ENCODE results near the gene SLC13A3.

Gene SLC13A3

GRCh38 chr20:46580613-46581205 is 70.5 kb downstream of the SLC13A3 start:
- Histone ChIP-seq H3K4me3 (ENCODE audit: insufficient read depth, low read depth, low read length) (no peak overlapping the region), H3K9me3 (ENCODE audit: control insufficient read depth, low read length) (peaks cover 3% of the 10 kb centered on the region), H3K27ac (ENCODE audit: insufficient read depth, low read depth, low read length, poor library complexity, severe bottlenecking) (no peak overlapping the region), H3K4me1 (ENCODE audit: control insufficient read depth, insufficient read depth, low read length) (peaks cover 18% of the 10 kb centered on the region), H3K27me3 (ENCODE audit: control insufficient read depth, insufficient read depth, low read length, poor library complexity, severe bottlenecking) (no peaks in the 10 kb centered on the region), H3K36me3 (ENCODE audit: control insufficient read depth, insufficient read depth, low read length) (no peaks in the 10 kb centered on the region)
- WGBS, 2 experiments, result 95% methylated on average over 2 of the region's 2 CpGs

- Histone ChIP-seq H3K27ac (ENCODE audit: insufficient read depth, low read depth, low read length, poor library complexity, severe bottlenecking) (no peak overlapping the region), H3K4me3 (ENCODE audit: insufficient read depth, low read depth, low read length) (no peak overlapping the region), H3K9me3 (ENCODE audit: control insufficient read depth, low read length) (peaks cover 3% of the 10 kb centered on the region), H3K4me1 (ENCODE audit: control insufficient read depth, insufficient read depth, low read length) (peaks cover 8% of the 10 kb centered on the region), H3K36me3 (ENCODE audit: control insufficient read depth, insufficient read depth, low read length) (no peaks in the 10 kb centered on the region), H3K27me3 (ENCODE audit: control insufficient read depth, insufficient read depth, low read length, poor library complexity, severe bottlenecking) (no peaks in the 10 kb centered on the region)
- 91 to 95% methylated on average over 3 to 7 of the region's 7 CpGs for WGBS, 2 experiments
These were observed 72.5 kb downstream of the SLC13A3 start for GRCh38 chr20:46578745-46579144.

- Histone ChIP-seq H3K36me3 (ENCODE audit: control insufficient read depth, insufficient read depth, low read length) (no peaks in the 10 kb centered on the region), H3K4me3 (ENCODE audit: insufficient read depth, low read depth, low read length) (no peak overlapping the region), H3K4me1 (ENCODE audit: control insufficient read depth, insufficient read depth, low read length) (peaks cover 8% of the 10 kb centered on the region), H3K9me3 (ENCODE audit: control insufficient read depth, low read length) (peaks cover 3% of the 10 kb centered on the region), H3K27ac (ENCODE audit: insufficient read depth, low read depth, low read length, poor library complexity, severe bottlenecking) (no peak overlapping the region), H3K27me3 (ENCODE audit: control insufficient read depth, insufficient read depth, low read length, poor library complexity, severe bottlenecking) (no peaks in the 10 kb centered on the region)
- 77 to 88% methylated on average over 6 of the region's 6 CpGs for WGBS, 2 experiments
These were observed 74.4 kb downstream of the SLC13A3 start for GRCh38 chr20:46576774-46577395.

- Histone ChIP-seq H3K4me1 (ENCODE audit: control insufficient read depth, insufficient read depth, low read length) (peaks cover 8% of the 10 kb centered on the region), H3K4me3 (ENCODE audit: insufficient read depth, low read depth, low read length) (no peak overlapping the region), H3K9me3 (ENCODE audit: control insufficient read depth, low read length) (peaks cover 2% of the 10 kb centered on the region), H3K27me3 (ENCODE audit: control insufficient read depth, insufficient read depth, low read length, poor library complexity, severe bottlenecking) (no peaks in the 10 kb centered on the region), H3K36me3 (ENCODE audit: control insufficient read depth, insufficient read depth, low read length) (no peaks in the 10 kb centered on the region), H3K27ac (ENCODE audit: insufficient read depth, low read depth, low read length, poor library complexity, severe bottlenecking) (no peak overlapping the region)
- 68 to 75% methylated on average over 9 of the region's 9 CpGs for WGBS, 2 experiments
These were observed 75.3 kb downstream of the SLC13A3 start for GRCh38 chr20:46575937-46576461.

- WGBS, 2 experiments, result 88 to 89% methylated on average over 5 of the region's 5 CpGs
- Histone ChIP-seq H3K27me3 (ENCODE audit: control insufficient read depth, insufficient read depth, low read length, poor library complexity, severe bottlenecking) (no peaks in the 10 kb centered on the region), H3K36me3 (ENCODE audit: control insufficient read depth, insufficient read depth, low read length) (no peaks in the 10 kb centered on the region), H3K4me3 (ENCODE audit: insufficient read depth, low read depth, low read length) (no peak overlapping the region), H3K4me1 (ENCODE audit: control insufficient read depth, insufficient read depth, low read length) (peaks cover 8% of the 10 kb centered on the region), H3K27ac (ENCODE audit: insufficient read depth, low read depth, low read length, poor library complexity, severe bottlenecking) (no peak overlapping the region), H3K9me3 (ENCODE audit: control insufficient read depth, low read length) (no peaks in the 10 kb centered on the region)
These were observed 75.9 kb downstream of the SLC13A3 start for GRCh38 chr20:46575394-46575793.

- Histone ChIP-seq H3K36me3 (ENCODE audit: control insufficient read depth, insufficient read depth, low read length) (no peaks in the 10 kb centered on the region), H3K27ac (ENCODE audit: insufficient read depth, low read depth, low read length, poor library complexity, severe bottlenecking) (no peak overlapping the region), H3K27me3 (ENCODE audit: control insufficient read depth, insufficient read depth, low read length, poor library complexity, severe bottlenecking) (no peaks in the 10 kb centered on the region), H3K9me3 (ENCODE audit: control insufficient read depth, low read length) (no peaks in the 10 kb centered on the region), H3K4me3 (ENCODE audit: insufficient read depth, low read depth, low read length) (no peak overlapping the region), H3K4me1 (ENCODE audit: control insufficient read depth, insufficient read depth, low read length) (peaks cover 8% of the 10 kb centered on the region)
- 95% methylated on average over 19 of the region's 19 CpGs for WGBS, 2 experiments
These were observed 77.3 kb downstream of the SLC13A3 start for GRCh38 chr20:46573788-46574584.

GRCh38 chr20:46573234-46573633 is 78.0 kb downstream of the SLC13A3 start:
- no peaks in the 10 kb centered on the region for H3K27me3 ChIP-seq (ENCODE audit: control insufficient read depth, insufficient read depth, low read length, poor library complexity, severe bottlenecking)
- H3K4me1 ChIP-seq (ENCODE audit: control insufficient read depth, insufficient read depth, low read length), result peaks cover 8% of the 10 kb centered on the region
- no peaks in the 10 kb centered on the region for H3K9me3 ChIP-seq (ENCODE audit: control insufficient read depth, low read length)
- no peak overlapping the region for H3K27ac ChIP-seq (ENCODE audit: insufficient read depth, low read depth, low read length, poor library complexity, severe bottlenecking)
- no peaks in the 10 kb centered on the region for H3K36me3 ChIP-seq (ENCODE audit: control insufficient read depth, insufficient read depth, low read length)
- WGBS, 2 experiments, result 93 to 95% methylated on average over 6 of the region's 6 CpGs
- no peak overlapping the region for H3K4me3 ChIP-seq (ENCODE audit: insufficient read depth, low read depth, low read length)

- no peaks in the 10 kb centered on the region for H3K36me3 ChIP-seq (ENCODE audit: control insufficient read depth, insufficient read depth, low read length)
- 95 to 96% methylated on average over 2 of the region's 3 CpGs for WGBS, 2 experiments
- H3K4me3 ChIP-seq (ENCODE audit: insufficient read depth, low read depth, low read length), result no peak overlapping the region
- H3K27me3 ChIP-seq (ENCODE audit: control insufficient read depth, insufficient read depth, low read length, poor library complexity, severe bottlenecking), result no peaks in the 10 kb centered on the region
- H3K27ac ChIP-seq (ENCODE audit: insufficient read depth, low read depth, low read length, poor library complexity, severe bottlenecking), result no peak overlapping the region
- H3K4me1 ChIP-seq (ENCODE audit: control insufficient read depth, insufficient read depth, low read length), result peaks cover 8% of the 10 kb centered on the region
- no peaks in the 10 kb centered on the region for H3K9me3 ChIP-seq (ENCODE audit: control insufficient read depth, low read length)
These were observed 78.5 kb downstream of the SLC13A3 start for GRCh38 chr20:46572790-46573189.

GRCh38 chr20:46572153-46572552 is 79.1 kb downstream of the SLC13A3 start:
- Histone ChIP-seq H3K27me3 (ENCODE audit: control insufficient read depth, insufficient read depth, low read length, poor library complexity, severe bottlenecking) (no peaks in the 10 kb centered on the region), H3K4me1 (ENCODE audit: control insufficient read depth, insufficient read depth, low read length) (peaks cover 8% of the 10 kb centered on the region), H3K27ac (ENCODE audit: insufficient read depth, low read depth, low read length, poor library complexity, severe bottlenecking) (no peak overlapping the region), H3K4me3 (ENCODE audit: insufficient read depth, low read depth, low read length) (no peak overlapping the region), H3K9me3 (ENCODE audit: control insufficient read depth, low read length) (no peaks in the 10 kb centered on the region), H3K36me3 (ENCODE audit: control insufficient read depth, insufficient read depth, low read length) (no peaks in the 10 kb centered on the region)
- WGBS, 2 experiments, result 84 to 87% methylated on average over 8 of the region's 8 CpGs

- Histone ChIP-seq H3K27ac (ENCODE audit: insufficient read depth, low read depth, low read length, poor library complexity, severe bottlenecking) (no peak overlapping the region), H3K4me1 (ENCODE audit: control insufficient read depth, insufficient read depth, low read length) (peaks cover 8% of the 10 kb centered on the region), H3K36me3 (ENCODE audit: control insufficient read depth, insufficient read depth, low read length) (no peaks in the 10 kb centered on the region), H3K27me3 (ENCODE audit: control insufficient read depth, insufficient read depth, low read length, poor library complexity, severe bottlenecking) (no peaks in the 10 kb centered on the region), H3K4me3 (ENCODE audit: insufficient read depth, low read depth, low read length) (no peak overlapping the region), H3K9me3 (ENCODE audit: control insufficient read depth, low read length) (no peaks in the 10 kb centered on the region)
- WGBS, 2 experiments, result 100% methylated on average over 2 of the region's 2 CpGs
These were observed 79.8 kb downstream of the SLC13A3 start for GRCh38 chr20:46571418-46571817.
